HepG2 (cell line): Measurements from ENCODE around the gene WNK4. TPM values are rescaled to one million over a fixed set of nuclear protein-coding genes. Genes with fewer than 3 reads are reported as not detected.
A peak's percentile ranks its signal among the peaks of the same experiment; 100 is the strongest.

ENCODE experiments used
- AKAP8 ChIP-seq: sonication (generic); formaldehyde crosslinking; IDR thresholded peaks from 2 replicates; pipeline ENCODE4 v1.5.1; 2020; ENCODE audit warnings: mild to moderate bottlenecking, missing genetic modification reagents
- ARID5B ChIP-seq: IDR thresholded peaks from 2 replicates; pipeline ENCODE4 v1.4.0; 2020; ENCODE audit warnings: mild to moderate bottlenecking, missing genetic modification reagents
- ATF7 ChIP-seq, 2 experiments: fragments of 450-650 bp in 1 of 2; sonication (generic) in 1 of 2; formaldehyde crosslinking in 1 of 2; IDR thresholded peaks; 2 replicates each; pipeline versions ENCODE4 v1.4.0 to v1.6.1; 2016 to 2020; ENCODE audit warnings: antibody characterized with exemption in 1 of 2, mild to moderate bottlenecking in 1 of 2, missing genetic modification reagents in 1 of 2
- CBX1 ChIP-seq: IDR thresholded peaks from one replicate; pipeline ENCODE4 v1.6.1; 2016; ENCODE audit warnings: antibody characterized with exemption, low read depth
- CCDC6 ChIP-seq: sonication (generic); formaldehyde crosslinking; IDR thresholded peaks from 2 replicates; pipeline ENCODE4 v1.8.1; 2022; ENCODE audit warnings: mild to moderate bottlenecking, missing genetic modification reagents, moderate library complexity
- ELF1 ChIP-seq: sonication (generic); formaldehyde crosslinking; IDR thresholded peaks from 2 replicates; pipeline ENCODE4 v1.4.0; 2020; ENCODE audit warnings: missing genetic modification reagents
- FLYWCH1 ChIP-seq: sonication (generic); formaldehyde crosslinking; IDR thresholded peaks from 2 replicates; pipeline ENCODE4 v1.8.1; 2023; ENCODE audit warnings: mild to moderate bottlenecking, missing genetic modification reagents
- HNRNPL ChIP-seq: fragments of 200-400 bp; formaldehyde crosslinking; IDR thresholded peaks from 2 replicates; pipeline ENCODE4 v1.6.1; 2017; ENCODE audit warnings: mild to moderate bottlenecking, low read depth, low read length
- MBD4 ChIP-seq: IDR thresholded peaks from 2 replicates; pipeline ENCODE4 v1.6.1; 2012; ENCODE audit warnings: low read length, inconsistent platforms, borderline replicate concordance
- PLSCR1 ChIP-seq: sonication (generic); formaldehyde crosslinking; IDR thresholded peaks from 2 replicates; pipeline ENCODE4 v1.5.0; 2020; ENCODE audit warnings: missing genetic modification reagents, mild to moderate bottlenecking, borderline replicate concordance
- PRDM10 ChIP-seq: sonication (generic); formaldehyde crosslinking; IDR thresholded peaks from 2 replicates; pipeline ENCODE4 v1.4.0; 2020; ENCODE audit warnings: low read depth, missing genetic modification reagents
- SMAD3 ChIP-seq: sonication (generic); formaldehyde crosslinking; IDR thresholded peaks from 2 replicates; pipeline ENCODE4 v1.4.0; 2020; ENCODE audit warnings: missing genetic modification reagents
- SRF ChIP-seq: IDR thresholded peaks from 2 replicates; pipeline ENCODE4 v1.6.1; 2011; ENCODE audit warnings: mild to moderate bottlenecking, low read depth, low read length, moderate library complexity
- STAG1 ChIP-seq: sonication (generic); formaldehyde crosslinking; IDR thresholded peaks from 2 replicates; pipeline ENCODE4 v1.4.0; 2020; ENCODE audit warnings: missing genetic modification reagents
- TP53 ChIP-seq: sonication (generic); formaldehyde crosslinking; conservative IDR thresholded peaks from 2 replicates; pipeline ENCODE4 v1.4.0; 2020; ENCODE audit warnings: missing genetic modification reagents
- U2AF2 ChIP-seq: fragments of 200-400 bp; formaldehyde crosslinking; IDR thresholded peaks from 2 replicates; pipeline ENCODE4 v1.6.1; 2017; ENCODE audit warnings: low read depth, mild to moderate bottlenecking, low read length
- ZNF124 ChIP-seq: sonication (generic); formaldehyde crosslinking; IDR thresholded peaks from 2 replicates; pipeline ENCODE4 v1.4.0; 2020; ENCODE audit warnings: missing genetic modification reagents
- ZNF234 ChIP-seq: sonication (generic); formaldehyde crosslinking; conservative IDR thresholded peaks from 2 replicates; pipeline ENCODE4 v1.5.1; 2020; ENCODE audit warnings: mild to moderate bottlenecking, missing genetic modification reagents
- ZNF354B ChIP-seq: sonication (generic); formaldehyde crosslinking; IDR thresholded peaks from 2 replicates; pipeline ENCODE4 v1.8.0; 2022; ENCODE audit warnings: mild to moderate bottlenecking, missing genetic modification reagents
- ZNF549 ChIP-seq: sonication (generic); formaldehyde crosslinking; IDR thresholded peaks from 2 replicates; pipeline ENCODE4 v1.5.0; 2020; ENCODE audit warnings: missing genetic modification reagents
- ZNF576 ChIP-seq: sonication (generic); formaldehyde crosslinking; IDR thresholded peaks from 2 replicates; pipeline ENCODE4 v1.4.0; 2020; ENCODE audit warnings: mild to moderate bottlenecking, missing genetic modification reagents
- ZNF652 ChIP-seq: IDR thresholded peaks from 2 replicates; pipeline ENCODE4 v1.6.1; 2016; ENCODE audit warnings: low read depth, borderline replicate concordance
- polyA plus RNA-seq, 8 experiments: library from polyadenylated mRNA; depleted of rRNA in 3 of 8; stranded (reverse) in 7 of 8; unstranded in 1 of 8; fragments of >200 nt; fragmentation: Illumina TruSeq in 4 of 8; extraction: Trizol in 4 of 8; gene quantifications; 2 replicates each; pipeline versions ENCODE4 v1.2.1 to v1.2.3, GENCODE V29; 2011 to 2016; ENCODE audit warnings: low read depth in 4 of 8, missing spikeins in 1 of 8, mixed read lengths in 1 of 8; ENCODE audit not compliant: insufficient read depth in 1 of 8
- total RNA-seq, 5 experiments: library from RNA; depleted of rRNA; stranded (reverse); fragments of >200 nt; fragmentation: Illumina TruSeq; extraction: Trizol; gene quantifications; 2 replicates each; pipeline ENCODE4 v1.2.3, GENCODE V29; 2016; ENCODE audit warnings: low read depth in 1 of 5

WNK4 gene
- total and polyA plus RNA-seq, 2 of the 13 experiments (the other 11 are each of a cell fraction or from before 2014, with no cell fraction given) = 2.7 to 13.7 TPM

- TF ChIP-seq ZNF549 (CRISPR knock-in tag) = no peak
- TF ChIP-seq U2AF2 = no peak
- TF ChIP-seq SRF = peak; percentile 88
- no peak for TF ChIP-seq ATF7 (IDR thresholded peaks at IDR 0.05)
- no peak for TF ChIP-seq ATF7 (CRISPR knock-in tag; IDR thresholded peaks at IDR 0.05)
- TF ChIP-seq STAG1 (CRISPR knock-in tag) = peak; percentile 9
- TF ChIP-seq ZNF652 (CRISPR knock-in tag) = peak; percentile 67; the same call in 1 of the 2 replicates
- TF ChIP-seq PRDM10 (CRISPR knock-in tag) = peak; percentile 85
- peak; percentile 19; the same call in 1 of the 2 replicates for TF ChIP-seq ZNF576 (CRISPR knock-in tag)
- 0 out of 2 replicates have a peak, but pooled peaks have one; percentile 74 for TF ChIP-seq ZNF354B (CRISPR knock-in tag)
- 0 out of 2 replicates have a peak, but pooled peaks have one; percentile 47 for TF ChIP-seq CCDC6 (CRISPR knock-in tag)
- peak; percentile 98 for TF ChIP-seq ELF1 (CRISPR knock-in tag)
- peak; percentile 99 for TF ChIP-seq SMAD3 (CRISPR knock-in tag)
- no peak for TF ChIP-seq AKAP8 (CRISPR knock-in tag)
- peak; percentile 56 for TF ChIP-seq CBX1
- no peak for TF ChIP-seq PLSCR1 (CRISPR knock-in tag)
- no peak for TF ChIP-seq FLYWCH1
- peak; percentile 79 for TF ChIP-seq ARID5B (CRISPR knock-in tag)
- TF ChIP-seq TP53 (CRISPR knock-in tag) = peak; percentile 82; the same call in 1 of the 2 replicates
- TF ChIP-seq MBD4 = no peak
- TF ChIP-seq ZNF234 (CRISPR knock-in tag) = no peak
- peak; percentile 97 for TF ChIP-seq ZNF124 (CRISPR knock-in tag)
- peak; percentile 76; the same call in 1 of the 2 replicates for TF ChIP-seq HNRNPL
Measured at GRCh38 chr17:42773290-42774035, 6.9 kb upstream of the WNK4 start, which contains the start of gene VPS25 (continued).
